Neutrophil (primary cell): Measurements from ENCODE around the gene DMRTA2.

Experiments
- H3K27ac ChIP-seq: fragments of 200-600 bp; sonication (generic); 2 replicates; pipeline ENCODE4 v1.5.1; 2016; ENCODE audit warnings: mild to moderate bottlenecking, moderate library complexity
- H3K27me3 ChIP-seq: fragments of 200-600 bp; sonication (generic); 2 replicates; pipeline ENCODE4 v1.6.0; 2016; ENCODE audit warnings: mild to moderate bottlenecking
- H3K36me3 ChIP-seq: fragments of 200-600 bp; sonication (generic); 2 replicates; pipeline ENCODE4 v1.5.1; 2017
- H3K4me1 ChIP-seq, 2 experiments: fragments of 200-600 bp in 1 of 2; sonication (generic) in 1 of 2; 1 replicate in 1 of 2; 2 replicates in 1 of 2; pipeline versions ENCODE4 v1.5.1 to v1.6.1; 2013 to 2016; ENCODE audit warnings: low read depth in 1 of 2, low read length in 1 of 2, mild to moderate bottlenecking in 1 of 2, moderate library complexity in 1 of 2; ENCODE audit not compliant: control insufficient read depth in 1 of 2, insufficient read depth in 1 of 2
- H3K4me3 ChIP-seq, 2 experiments: fragments of 200-600 bp in 1 of 2; sonication (generic) in 1 of 2; 1 replicate in 1 of 2; 2 replicates in 1 of 2; pipeline ENCODE4 v1.5.1; 2013 to 2016; ENCODE audit warnings: low read depth in 1 of 2, low read length in 1 of 2, mild to moderate bottlenecking in 1 of 2, moderate library complexity in 1 of 2
- H3K9me3 ChIP-seq: fragments of 200-600 bp; sonication (generic); 2 replicates; pipeline ENCODE4 v1.5.1; 2016
- TF ChIP-seq, protein P1 (sequence below): fragments of 200-600 bp; sonication (generic); IDR thresholded peaks from 2 replicates; pipeline ENCODE4 v1.5.1; 2016; ENCODE audit warnings: antibody characterized with exemption

The DMRTA2 gene

GRCh38 chr1:50416553-50417453, 6.4 kb downstream of the DMRTA2 start:
- TF ChIP-seq, protein P1, sequence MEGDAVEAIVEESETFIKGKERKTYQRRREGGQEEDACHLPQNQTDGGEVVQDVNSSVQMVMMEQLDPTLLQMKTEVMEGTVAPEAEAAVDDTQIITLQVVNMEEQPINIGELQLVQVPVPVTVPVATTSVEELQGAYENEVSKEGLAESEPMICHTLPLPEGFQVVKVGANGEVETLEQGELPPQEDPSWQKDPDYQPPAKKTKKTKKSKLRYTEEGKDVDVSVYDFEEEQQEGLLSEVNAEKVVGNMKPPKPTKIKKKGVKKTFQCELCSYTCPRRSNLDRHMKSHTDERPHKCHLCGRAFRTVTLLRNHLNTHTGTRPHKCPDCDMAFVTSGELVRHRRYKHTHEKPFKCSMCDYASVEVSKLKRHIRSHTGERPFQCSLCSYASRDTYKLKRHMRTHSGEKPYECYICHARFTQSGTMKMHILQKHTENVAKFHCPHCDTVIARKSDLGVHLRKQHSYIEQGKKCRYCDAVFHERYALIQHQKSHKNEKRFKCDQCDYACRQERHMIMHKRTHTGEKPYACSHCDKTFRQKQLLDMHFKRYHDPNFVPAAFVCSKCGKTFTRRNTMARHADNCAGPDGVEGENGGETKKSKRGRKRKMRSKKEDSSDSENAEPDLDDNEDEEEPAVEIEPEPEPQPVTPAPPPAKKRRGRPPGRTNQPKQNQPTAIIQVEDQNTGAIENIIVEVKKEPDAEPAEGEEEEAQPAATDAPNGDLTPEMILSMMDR = no peak
- H3K27me3 ChIP-seq = peaks cover 100% of the 10 kb centered on the region
- no peaks in the 10 kb centered on the region for H3K36me3 ChIP-seq
- no peaks in the 10 kb centered on the region for H3K9me3 ChIP-seq
- H3K4me1 ChIP-seq = peaks cover 6 to 8% of the 10 kb centered on the region in 2 experiments
- no peak overlapping the region for H3K4me3 ChIP-seq
- no peak overlapping the region for H3K27ac ChIP-seq

GRCh38 chr1:50416150-50416527, 7.1 kb downstream of the DMRTA2 start:
- TF ChIP-seq, protein P1 = no peak
- Histone ChIP-seq H3K4me3 (no peak overlapping the region), H3K27ac (no peak overlapping the region), H3K27me3 (peaks cover 100% of the 10 kb centered on the region), H3K9me3 (no peaks in the 10 kb centered on the region), H3K4me1 (peaks cover 6 to 8% of the 10 kb centered on the region in 2 experiments), H3K36me3 (no peaks in the 10 kb centered on the region)

DNA sequence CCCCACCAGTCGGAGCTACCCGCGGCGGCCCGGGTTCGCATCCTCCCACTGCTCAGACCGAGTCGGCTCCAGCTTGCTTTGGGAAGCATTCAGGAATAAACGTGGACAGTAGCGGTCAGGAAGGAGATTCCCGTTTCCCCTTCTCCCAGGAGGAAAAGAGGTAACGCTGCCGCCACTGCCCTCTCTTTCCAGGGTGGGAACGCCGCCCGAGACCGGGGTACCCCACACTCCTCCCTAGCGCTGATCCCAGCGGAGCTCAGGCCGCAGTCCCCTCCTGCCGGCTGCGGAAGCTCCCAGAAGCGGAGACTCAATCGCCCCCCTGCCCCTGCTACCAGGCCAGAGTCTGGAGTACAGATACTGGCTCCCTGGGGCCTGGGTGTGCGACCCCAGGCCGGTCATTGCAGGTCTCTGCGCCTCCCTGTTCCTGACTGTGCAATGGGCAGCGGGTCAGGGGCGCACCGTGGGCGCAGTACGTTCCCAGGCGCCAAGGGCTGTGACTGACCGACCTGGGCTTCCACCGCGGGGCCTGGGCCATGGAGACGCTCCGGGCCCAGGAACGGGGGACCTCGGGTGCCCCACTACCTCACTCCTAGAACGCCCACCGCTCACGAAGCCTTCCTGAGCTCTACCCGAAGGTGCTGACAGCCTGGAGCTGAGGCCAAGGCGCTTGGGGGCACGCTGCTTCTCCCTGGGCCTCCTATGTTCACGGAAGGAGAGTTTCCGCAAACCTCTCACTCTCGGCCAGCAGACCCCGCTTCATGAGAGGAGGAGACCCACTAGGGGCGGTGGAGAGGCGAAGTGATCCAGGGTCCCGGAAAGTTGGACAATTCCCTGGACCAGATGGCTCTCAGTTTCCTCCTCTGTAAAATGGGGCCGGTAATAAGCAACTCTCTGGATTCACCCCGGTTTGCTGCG, 7.8 kb downstream of the DMRTA2 start:
- Histone ChIP-seq H3K27me3 (peaks cover 100% of the 10 kb centered on the region), H3K4me1 (peaks cover 2 to 4% of the 10 kb centered on the region in 2 experiments), H3K4me3 (no peak overlapping the region), H3K9me3 (no peaks in the 10 kb centered on the region), H3K36me3 (no peaks in the 10 kb centered on the region), H3K27ac (no peak overlapping the region)
- TF ChIP-seq, protein P1 = no peak

- Histone ChIP-seq H3K27ac (no peak overlapping the region), H3K4me1 (peaks cover 2 to 4% of the 10 kb centered on the region in 2 experiments), H3K27me3 (peaks cover 100% of the 10 kb centered on the region), H3K36me3 (no peaks in the 10 kb centered on the region), H3K4me3 (no peak overlapping the region), H3K9me3 (no peaks in the 10 kb centered on the region)
- TF ChIP-seq, protein P1 = no peak
Measured at GRCh38 chr1:50414853-50415234, 8.4 kb downstream of the DMRTA2 start.

- no peak overlapping the region for H3K27ac ChIP-seq
- no peaks in the 10 kb centered on the region for H3K9me3 ChIP-seq
- H3K4me3 ChIP-seq = no peak overlapping the region
- TF ChIP-seq, protein P1 = no peak
- H3K36me3 ChIP-seq = no peaks in the 10 kb centered on the region
- peaks cover 97% of the 10 kb centered on the region for H3K27me3 ChIP-seq
- no peaks in the 10 kb centered on the region for H3K4me1 ChIP-seq
Measured at GRCh38 chr1:50412813-50413476, 10.3 kb downstream of the DMRTA2 start.
